Body of pancreas (tissue), 4 donors: ENCODE results near the gene CALCOCO1.

ENCODE experiments used
- POLR2A ChIP-seq, 3 donors: fragments of 450-650 bp; IDR thresholded peaks; one replicate each; pipeline ENCODE4 v1.6.1; 2016; ENCODE audit warnings: antibody characterized with exemption in 3 of 3, mild to moderate bottlenecking in 2 of 3
- TF ChIP-seq, protein P1 (sequence below), 7 experiments: fragments of 450-650 bp in 4 of 7; fragments of 200-600 bp in 3 of 7; sonication (generic) in 3 of 7; IDR thresholded peaks; one replicate each; pipeline ENCODE4 v1.5.1; 2016 to 2019; ENCODE audit warnings: antibody characterized with exemption in 7 of 7

DNA sequence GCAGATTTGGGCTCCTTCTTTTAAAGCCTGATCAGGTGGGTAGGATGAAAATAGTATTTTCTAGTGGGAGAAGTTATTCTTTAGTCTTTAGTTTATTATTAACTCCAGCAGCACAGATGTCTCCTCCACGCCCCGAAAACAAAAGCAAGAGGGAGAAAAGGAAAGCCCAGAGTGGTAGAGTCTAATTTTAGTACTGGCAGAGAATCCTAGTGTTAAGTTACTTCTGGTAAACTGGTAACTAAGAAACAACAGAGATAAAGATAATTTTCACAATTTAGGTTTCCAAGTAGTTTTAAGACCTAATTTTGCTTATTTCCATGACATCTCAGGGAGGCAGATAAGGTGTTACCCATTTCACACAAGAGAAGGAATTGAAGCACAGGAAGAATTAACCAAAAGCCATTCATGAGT is 67.7 kb downstream of the CALCOCO1 start:
- TF ChIP-seq, protein P1, sequence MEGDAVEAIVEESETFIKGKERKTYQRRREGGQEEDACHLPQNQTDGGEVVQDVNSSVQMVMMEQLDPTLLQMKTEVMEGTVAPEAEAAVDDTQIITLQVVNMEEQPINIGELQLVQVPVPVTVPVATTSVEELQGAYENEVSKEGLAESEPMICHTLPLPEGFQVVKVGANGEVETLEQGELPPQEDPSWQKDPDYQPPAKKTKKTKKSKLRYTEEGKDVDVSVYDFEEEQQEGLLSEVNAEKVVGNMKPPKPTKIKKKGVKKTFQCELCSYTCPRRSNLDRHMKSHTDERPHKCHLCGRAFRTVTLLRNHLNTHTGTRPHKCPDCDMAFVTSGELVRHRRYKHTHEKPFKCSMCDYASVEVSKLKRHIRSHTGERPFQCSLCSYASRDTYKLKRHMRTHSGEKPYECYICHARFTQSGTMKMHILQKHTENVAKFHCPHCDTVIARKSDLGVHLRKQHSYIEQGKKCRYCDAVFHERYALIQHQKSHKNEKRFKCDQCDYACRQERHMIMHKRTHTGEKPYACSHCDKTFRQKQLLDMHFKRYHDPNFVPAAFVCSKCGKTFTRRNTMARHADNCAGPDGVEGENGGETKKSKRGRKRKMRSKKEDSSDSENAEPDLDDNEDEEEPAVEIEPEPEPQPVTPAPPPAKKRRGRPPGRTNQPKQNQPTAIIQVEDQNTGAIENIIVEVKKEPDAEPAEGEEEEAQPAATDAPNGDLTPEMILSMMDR (IDR thresholded peaks at IDR 0.05), result no peak
- no peak for TF ChIP-seq POLR2A (IDR thresholded peaks at IDR 0.05)
